ENCODE data around the gene MTRFR. TPM values are rescaled to one million over a fixed set of nuclear protein-coding genes. Genes with fewer than 3 reads are reported as not detected.
"Not testable (repeated sequence)": the region's sequence is repeated elsewhere in the genome, so short reads cannot be mapped to it uniquely, and the experiment has no call there.

The MTRFR gene
- total RNA-seq (2014; rRNA removed; shearing (Covaris generic)): 13.5 and 17.5 TPM in 2 replicates

DNA sequence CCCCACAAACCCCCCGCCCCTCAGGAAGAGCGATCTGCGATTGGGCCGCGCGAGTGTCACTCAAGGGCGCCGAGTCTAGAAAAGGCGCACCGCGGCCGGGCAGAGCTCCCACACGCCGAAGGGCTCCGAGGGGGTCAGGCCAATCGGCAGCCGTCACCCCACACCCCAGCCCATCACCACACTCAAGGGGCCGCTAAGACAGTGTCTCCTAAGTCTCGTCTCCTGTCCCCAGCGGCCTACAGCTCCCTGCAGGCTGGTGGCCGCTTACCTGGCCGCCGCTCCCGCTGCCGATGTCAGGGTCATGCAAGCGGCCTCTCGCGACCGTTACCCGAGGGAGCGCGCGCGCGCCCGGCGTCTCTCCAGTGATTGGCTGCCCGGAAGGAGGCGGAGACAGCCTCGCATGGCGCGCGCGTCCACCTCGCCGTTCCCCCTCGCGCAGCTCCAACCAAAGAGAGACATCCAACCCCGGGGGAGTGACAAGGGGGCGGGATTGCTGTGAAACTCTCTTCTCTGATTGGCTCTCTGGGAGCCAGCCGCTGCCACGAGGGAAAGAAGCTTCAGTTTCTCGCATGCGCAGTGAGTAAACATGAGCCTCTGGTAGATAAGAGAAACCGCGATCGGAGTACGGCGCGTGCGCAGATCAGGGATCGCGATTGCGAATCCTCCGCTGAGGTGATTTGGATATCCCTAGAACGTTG lies at the start of gene MTRFR, which contains the start of gene MPHOSPH9:
Gene MTRFR, plus strand, starts transcription at position 630 of the 698 bp plus-strand sequence. CDS start 20,239 bp downstream, outside the sequence.
Gene MPHOSPH9, minus strand, starts transcription at position 335 of the 698 bp plus-strand sequence. CDS start 2,777 bp downstream, outside the sequence.
- peak; percentile 100 for DNase-seq (ENCODE audit: low spot score)
- in situ Hi-C loops (cut with HindIII; ENCODE audit: low sequenced_read_pairs): no loop called here

DNA sequence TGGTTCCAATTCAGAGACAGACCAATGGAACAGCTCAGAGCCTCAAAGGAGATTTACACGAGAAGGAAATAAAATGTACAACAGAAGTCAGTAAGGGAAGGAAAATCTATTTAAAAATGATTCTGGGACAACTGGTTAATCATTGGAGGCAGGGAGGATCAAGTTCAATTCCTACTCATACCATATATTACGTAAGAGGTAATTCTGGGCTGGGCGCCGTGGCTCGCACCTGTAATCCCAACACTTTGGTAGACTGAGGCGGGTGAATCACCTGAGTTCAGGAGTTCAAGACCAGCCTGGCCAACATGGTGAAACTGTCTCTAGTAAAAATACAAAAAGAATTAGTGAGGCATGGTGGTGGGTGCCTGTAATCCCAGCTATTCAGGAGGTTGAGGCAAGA lies 45.6 kb upstream of the MTRFR start:
- no peak for DNase-seq (ENCODE audit: low spot score)
- in situ Hi-C loops (cut with HindIII; ENCODE audit: low sequenced_read_pairs): no loop called here

DNA sequence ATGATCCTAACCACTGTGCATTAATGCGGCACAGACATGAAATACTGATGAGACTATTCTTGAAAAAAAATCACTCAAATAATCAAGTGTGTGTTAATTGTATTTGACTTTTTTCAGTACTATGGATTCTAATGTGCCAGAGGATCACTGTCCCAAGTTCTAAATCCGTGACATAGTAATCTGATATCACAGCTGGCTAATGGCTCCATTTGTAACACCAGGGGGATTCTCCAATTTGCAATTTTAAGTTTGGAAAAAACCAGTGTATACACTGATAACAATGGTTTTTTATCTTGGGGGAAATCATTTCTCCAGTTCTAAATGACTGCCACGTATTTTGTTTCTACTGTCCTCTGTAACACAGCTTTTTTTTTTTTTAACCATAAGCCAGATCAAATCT lies 33.3 kb upstream of the MTRFR start:
- no peak for DNase-seq (ENCODE audit: low spot score)
- in situ Hi-C loops (cut with HindIII; ENCODE audit: low sequenced_read_pairs): no loop called here

DNA sequence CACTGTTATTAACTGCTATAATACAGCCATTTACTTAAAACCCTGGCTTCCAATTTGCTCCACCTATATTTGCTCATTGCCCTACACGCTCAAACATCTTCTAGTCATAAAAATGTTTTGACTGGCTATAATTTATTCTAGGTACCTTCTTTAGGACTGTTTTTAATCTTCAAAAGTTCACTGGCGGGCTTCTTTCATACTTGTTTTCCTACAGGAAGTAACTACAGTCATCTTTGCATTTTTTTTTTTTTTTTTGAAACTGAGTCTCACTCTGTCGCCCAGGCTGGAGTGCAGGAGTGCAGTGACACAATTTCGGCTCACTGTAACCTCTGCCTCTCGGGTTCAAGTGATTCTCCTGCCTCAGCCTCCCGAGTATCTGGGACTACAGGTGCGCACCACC lies 32.8 kb upstream of the MTRFR start:
- DNase-seq (ENCODE audit: low spot score): no peak
- in situ Hi-C loops (cut with HindIII; ENCODE audit: low sequenced_read_pairs): no loop called here

DNA sequence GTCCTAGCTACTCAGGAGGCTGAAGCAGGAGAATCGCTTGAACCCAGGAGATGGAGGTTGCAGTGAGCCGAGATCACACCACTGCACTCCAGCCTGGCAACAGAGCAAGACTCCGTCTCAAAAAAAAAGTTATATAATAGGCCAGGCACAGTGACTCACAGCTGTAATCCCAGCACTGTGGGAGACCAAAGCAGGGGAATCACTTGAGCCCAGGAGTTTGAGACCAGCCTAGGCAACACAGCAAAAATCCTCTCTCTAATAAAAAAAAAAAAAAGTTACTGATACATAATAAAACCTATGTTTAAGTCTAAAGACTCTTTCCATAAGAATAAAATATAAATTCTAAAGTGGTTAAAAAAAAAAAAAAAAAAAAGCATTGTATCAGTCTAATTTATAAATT lies 26.4 kb upstream of the MTRFR start:
- DNase-seq (ENCODE audit: low spot score); in situ Hi-C loops (cut with HindIII; ENCODE audit: low sequenced_read_pairs): not testable (repeated sequence)

DNA sequence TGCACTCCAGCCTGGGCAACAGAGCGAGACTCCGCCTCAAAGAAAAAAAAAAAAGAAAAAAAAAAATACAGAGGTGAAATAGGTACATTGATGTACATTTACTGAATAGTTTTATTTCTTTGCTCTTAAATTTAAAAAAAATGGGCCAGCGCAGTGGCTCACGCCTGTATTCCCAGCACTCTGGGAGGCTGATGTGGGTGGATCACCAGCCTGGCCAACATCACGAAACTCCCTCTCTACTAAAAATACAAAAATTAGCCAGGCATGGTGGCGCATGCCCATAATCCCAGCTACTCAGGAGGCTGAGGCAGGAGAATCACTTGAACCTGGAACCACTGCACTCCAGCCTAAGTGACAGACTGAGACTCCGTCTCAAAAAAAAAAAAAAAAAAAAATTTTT lies 25.4 kb upstream of the MTRFR start:
- DNase-seq (ENCODE audit: low spot score); in situ Hi-C loops (cut with HindIII; ENCODE audit: low sequenced_read_pairs): not testable (repeated sequence)

DNA sequence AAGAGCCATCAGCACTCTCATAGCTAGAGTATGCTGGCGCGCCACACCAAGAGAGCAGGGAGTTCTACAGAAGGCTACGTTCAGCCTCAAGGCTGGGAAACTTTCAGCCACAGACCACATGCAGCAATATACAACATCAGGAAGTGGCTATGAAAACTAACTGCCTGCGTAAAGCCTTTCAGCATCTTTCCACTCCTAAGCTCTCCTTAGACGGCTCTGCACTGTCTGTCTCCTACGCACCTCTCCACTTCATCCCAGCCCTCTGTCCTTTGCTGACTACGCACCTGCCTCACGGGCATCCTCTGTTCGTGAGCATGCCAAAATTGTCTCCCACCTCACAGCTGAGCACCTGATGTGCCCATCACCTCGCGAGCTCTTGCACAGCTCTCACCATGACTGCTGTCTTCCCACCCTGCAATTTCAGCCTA lies 10.0 kb upstream of the MTRFR start:
- DNase-seq (ENCODE audit: low spot score): no peak
- in situ Hi-C loops (cut with HindIII; ENCODE audit: low sequenced_read_pairs): no loop called here

DNA sequence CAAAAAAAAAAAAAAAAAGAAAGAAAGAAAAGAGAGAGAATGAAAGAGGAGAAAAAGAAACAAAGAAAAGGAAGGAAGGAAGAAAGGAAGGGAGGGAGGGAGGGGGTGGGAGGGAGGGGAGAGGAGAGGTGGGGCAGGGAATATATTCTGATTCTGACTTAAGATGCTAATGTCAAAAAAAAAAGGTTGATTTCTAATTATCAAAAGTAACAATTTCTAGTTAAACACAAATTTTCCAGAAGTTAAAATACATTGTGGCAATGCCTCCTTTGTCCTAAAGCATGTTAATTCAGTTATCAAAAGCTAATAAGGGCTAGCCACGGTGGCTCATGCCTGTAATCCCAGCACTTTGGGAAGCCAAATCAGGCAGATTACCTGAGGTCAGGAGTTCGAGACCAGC lies 7.8 kb upstream of the MTRFR start:
- no peak for DNase-seq (ENCODE audit: low spot score)
- in situ Hi-C loops (cut with HindIII; ENCODE audit: low sequenced_read_pairs): no loop called here

DNA sequence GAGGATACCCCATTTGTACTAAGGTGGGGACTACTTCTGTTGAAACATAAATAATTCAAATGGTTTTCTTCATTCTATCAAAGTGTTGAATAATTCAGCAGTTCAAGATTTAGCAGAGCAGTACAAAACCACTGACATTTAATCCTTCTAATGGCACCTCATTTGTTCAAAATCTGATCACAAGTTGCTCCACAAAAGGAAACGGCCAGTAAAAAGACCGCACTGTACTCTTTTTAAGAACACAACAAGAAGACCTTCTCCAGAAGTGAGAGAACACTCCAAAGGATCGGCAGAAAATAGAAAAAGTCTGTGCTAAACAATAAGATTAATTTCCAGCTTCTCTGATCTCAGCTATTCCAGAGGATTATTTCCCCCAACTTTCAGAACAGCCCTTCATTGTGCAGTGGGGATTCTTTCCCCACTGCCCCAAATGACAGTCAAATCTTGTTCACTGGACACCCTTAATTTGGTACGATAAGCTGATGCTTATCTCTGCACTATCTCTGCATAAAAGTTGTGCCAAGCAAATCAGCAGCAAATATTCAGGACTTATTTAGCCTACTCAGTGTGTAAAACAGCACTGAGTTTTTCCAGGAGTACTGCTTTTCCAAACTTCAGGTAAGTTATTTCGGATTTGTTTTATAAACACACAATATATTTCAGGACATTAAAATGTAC lies 5.5 kb upstream of the MTRFR start:
- in situ Hi-C loops (cut with HindIII; ENCODE audit: low sequenced_read_pairs): no loop called here
- no peak for DNase-seq (ENCODE audit: low spot score)

DNA sequence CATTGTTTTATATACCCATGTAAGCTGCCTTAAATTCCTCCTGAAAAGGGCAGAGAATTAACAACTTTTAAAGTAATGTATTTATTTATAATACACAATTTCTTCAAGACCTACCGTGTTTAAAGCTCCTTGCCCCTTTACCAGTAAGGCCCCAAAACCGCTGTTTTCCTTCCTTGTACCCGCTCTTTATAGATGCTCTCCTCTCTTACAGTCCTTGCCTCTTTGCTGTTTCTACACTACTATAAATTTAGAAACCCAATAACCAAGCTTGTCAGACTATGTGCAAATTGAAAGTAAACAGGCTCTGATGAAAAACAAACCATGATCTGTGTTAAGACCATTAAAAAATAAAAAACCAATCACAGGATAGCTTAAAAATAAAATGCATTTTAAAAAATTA lies 4.2 kb upstream of the MTRFR start:
- in situ Hi-C loops (cut with HindIII; ENCODE audit: low sequenced_read_pairs): no loop called here
- DNase-seq (ENCODE audit: low spot score): no peak

DNA sequence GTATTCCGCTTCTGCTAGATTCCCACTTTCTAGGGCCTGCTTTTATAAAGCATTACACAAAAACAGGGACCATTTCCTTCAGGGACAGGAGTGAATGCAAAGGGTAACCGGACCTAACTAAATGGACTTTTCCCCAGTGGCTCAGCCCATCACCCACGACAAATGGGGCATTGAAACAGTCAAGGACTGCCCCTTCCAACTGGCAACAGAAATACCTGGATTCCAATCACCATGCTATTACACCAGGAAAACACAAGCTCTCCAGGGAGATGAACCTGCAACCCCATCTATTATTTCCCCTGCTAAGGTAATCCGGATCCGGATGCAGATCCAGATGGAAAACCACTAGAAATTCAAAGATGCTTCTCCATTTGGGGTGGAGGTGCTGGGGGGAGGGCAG lies 1.3 kb upstream of the MTRFR start:
- DNase-seq (ENCODE audit: low spot score): peak; percentile 38
- in situ Hi-C loops (cut with HindIII; ENCODE audit: low sequenced_read_pairs): no loop called here

DNA sequence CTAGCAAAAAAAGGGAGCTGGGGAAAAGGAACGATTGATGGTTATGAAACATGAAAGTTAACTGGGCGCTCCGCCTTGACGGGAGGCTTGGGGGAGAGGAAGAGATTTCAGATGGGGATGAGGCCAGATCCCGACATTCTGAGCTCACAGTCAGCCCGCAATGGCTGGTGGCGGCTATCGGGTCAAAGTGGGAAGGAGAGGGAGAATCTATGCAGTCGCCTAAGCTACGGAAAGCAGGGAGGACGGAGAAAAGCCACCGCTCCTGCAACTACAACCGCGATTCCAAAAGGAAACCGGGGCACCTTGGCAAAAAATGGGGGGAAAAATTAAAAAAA lies 797 bp upstream of the MTRFR start:
- no peak for DNase-seq (ENCODE audit: low spot score)
- in situ Hi-C loops (cut with HindIII; ENCODE audit: low sequenced_read_pairs): no loop called here

DNA sequence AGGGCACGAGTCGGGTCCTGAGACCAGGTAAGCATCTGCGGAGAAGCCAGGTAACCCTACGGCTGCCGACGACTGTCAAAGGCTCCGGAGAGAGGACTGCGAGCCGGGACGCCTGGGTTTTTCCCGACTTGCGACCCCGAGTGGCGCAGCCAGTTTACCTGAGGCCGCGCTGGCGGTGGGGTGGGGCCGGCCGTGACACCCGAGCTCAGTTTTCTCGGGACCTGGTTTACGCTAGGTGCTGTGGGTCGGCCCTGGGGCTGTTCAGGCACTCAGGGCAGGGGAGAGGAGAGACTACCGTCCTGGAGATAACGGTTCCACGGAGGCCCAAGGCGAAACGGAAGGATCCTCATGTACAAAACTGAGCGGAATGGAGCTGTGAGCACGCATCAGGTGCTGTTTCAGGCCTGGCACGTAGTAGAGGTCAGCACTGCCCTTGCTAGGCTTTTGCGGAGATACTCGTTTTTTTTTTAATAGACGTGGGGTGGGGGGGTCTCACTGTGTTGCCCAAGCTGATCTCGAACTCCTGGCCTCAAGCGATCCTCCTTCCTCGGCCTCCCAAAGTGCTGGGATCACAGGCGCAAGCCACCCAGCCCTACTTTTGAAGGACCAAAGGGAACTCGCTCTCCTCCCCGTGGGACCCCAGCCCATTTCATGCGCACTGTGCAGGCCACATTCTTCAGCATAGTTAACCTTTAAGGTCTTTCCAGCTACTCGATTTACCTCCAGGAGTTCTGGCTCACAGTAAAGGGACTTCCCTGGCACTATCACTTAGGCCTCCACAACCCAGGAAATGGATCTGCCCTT lies 471 bp downstream of the MTRFR start:
- DNase-seq (ENCODE audit: low spot score): no peak
- in situ Hi-C loops (cut with HindIII; ENCODE audit: low sequenced_read_pairs): no loop called here

DNA sequence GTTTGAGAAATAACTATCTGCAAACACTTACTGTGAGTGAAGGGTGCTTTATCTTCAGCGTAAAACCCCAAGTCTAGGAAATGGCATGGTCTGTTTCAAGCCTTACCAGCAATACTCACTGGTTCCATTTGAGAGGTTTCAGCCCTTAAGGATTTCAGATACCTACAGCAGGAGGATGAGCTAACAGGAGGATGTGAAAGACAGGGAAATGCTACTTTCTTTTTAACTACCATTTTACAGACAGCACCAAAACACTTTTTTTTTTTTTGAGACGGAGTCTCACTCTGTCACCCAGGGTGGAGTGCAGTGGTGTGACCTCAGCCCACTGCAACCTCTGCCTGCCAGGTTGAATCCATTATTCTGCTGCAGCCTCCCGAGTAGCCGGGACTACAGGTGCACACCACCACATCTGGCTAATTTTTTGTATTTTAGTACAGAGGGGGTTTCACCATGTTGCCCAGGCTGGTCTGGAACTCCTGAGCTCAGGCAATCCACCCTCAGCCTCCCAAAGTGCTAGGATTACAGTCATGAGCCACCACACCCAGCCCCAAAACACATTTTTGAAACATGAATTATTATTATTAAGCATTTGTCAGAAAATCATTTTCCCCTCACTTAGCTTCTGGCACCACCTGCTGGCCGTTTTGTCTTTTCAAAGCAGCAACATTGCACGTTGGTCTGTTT lies 4.6 kb downstream of the MTRFR start:
- peak; percentile 72 for DNase-seq (ENCODE audit: low spot score)
- in situ Hi-C loops (cut with HindIII; ENCODE audit: low sequenced_read_pairs): no loop called here

DNA sequence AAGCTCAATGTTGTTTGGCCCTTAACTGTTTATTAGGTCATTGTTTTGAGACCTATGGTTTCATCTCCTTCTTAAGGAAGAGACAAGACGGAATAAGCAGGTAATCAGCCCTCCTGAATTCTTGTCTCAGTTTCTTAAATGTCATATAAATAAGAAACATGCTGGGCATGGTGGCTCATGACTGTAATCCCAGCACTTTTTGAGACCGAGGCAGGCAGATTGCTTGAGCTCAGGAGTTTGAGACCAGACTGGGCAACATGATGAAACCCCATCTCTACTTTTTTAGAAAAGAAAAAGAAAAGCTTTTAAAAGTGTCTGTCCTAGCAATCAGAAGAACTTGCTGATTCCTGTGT lies 5.1 kb downstream of the MTRFR start:
- DNase-seq (ENCODE audit: low spot score): no peak
- in situ Hi-C loops (cut with HindIII; ENCODE audit: low sequenced_read_pairs): no loop called here

DNA sequence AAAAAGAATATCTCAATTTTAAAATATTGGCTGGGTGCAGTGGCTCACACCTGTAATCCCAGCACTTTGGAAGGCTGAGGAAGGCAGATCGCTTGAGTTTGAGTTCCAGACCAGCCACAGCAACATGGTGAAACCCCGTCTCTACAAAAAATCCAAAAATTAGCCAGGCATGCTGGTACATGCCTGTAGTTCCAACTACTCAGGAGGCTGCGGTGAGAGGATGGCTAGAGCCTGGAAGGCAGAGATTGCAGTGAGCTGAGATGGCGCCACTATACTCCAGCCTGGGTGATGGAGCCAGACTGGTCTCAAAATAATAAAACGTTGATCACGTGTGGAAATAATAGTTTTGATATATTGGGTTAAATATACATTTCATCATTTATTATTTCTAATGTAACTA lies 5.7 kb downstream of the MTRFR start:
- DNase-seq (ENCODE audit: low spot score): no peak
- in situ Hi-C loops (cut with HindIII; ENCODE audit: low sequenced_read_pairs): no loop called here

DNA sequence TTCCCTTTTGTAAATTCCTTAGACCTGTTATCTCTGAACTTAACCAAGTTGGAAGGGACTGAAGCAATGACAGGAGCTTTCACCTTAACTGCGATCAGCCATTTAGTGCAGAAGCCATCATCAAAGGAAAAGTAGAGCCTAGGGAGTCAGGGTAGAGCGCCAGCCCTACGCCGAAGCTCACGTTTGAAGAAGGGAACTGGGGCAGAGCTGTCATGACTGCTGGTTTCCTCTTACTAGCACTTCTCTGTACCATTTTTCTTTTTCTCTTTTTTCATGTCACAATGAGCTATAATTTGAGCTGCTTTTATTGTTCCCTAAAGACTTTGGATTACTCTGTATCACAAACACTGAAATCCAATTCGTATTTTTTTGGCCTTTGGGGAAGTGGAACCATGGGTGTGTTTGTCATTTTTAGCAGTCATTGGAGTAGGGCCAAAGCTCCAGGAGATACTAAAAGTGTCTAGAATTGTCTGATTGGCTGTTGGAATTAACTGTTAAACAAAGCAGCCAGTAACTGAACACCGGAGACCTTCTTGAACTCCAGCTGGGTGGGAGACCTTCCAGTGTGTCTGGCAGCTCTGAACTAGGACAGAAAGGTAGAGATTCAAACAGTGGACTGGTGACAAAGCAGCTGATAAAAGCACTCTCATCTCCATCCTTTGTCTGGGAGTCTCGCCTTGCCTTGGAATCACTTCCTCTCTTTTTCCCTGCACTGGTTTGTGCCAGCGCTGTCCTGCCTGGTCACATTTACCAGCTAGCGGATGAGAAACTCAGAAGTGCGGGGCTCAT lies 9.1 kb downstream of the MTRFR start:
- peak; percentile 90 for DNase-seq (ENCODE audit: low spot score)
- in situ Hi-C loops (cut with HindIII; ENCODE audit: low sequenced_read_pairs): no loop called here

DNA sequence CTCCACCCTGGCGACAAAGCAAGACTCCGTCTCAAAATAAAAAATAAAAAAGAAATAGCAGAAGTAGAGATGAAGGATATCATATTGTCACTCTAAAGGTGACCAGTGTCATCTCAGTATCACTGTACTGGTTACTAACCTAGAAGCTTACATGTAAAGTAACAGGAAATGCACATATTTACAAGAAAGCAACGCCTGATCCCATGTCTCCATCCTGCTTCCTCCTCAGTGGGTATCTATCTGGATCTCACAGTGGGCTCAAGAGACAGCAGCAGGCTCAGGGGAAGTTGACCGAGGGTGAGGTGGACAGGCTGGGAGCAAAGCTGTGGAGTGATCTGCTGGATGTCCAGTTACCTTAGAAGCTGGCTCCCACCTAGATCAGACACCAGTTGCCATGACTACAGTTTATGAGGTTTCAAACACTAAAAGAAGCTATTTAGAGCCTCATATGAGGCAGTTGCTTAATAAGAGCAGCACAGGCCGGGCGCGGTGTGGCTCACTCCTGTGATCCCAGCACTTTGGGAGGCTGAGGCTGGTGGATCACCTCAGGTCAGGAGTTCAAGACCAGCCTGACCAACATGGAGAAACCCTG lies 10.5 kb downstream of the MTRFR start:
- DNase-seq (ENCODE audit: low spot score): no peak
- in situ Hi-C loops (cut with HindIII; ENCODE audit: low sequenced_read_pairs): no loop called here

DNA sequence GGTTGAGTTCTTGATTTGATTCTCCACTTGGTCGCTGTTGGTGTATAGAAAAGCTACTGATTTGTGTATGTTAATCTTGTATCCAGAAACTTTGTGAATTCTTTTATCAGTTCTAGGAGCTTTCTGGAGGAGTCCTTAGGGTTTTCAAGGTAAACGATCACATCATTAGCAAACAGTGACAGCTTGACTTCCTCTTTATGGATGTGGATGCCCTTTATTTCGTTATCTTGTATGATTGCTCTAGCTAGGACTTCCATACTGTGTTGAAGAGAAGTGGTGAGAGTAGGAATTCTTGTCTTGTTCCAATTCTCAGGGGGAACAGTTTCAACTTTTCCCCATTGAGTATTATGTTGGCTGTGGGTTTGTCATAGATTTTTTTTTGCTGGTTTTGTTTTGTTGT lies 12.4 kb downstream of the MTRFR start:
- in situ Hi-C loops (cut with HindIII; ENCODE audit: low sequenced_read_pairs): no loop called here
- no peak for DNase-seq (ENCODE audit: low spot score)
